SK-N-MC (cell line): Measurements from ENCODE around the gene C11orf54.

Experiments
- EZH2 ChIP-seq: fragments of 200-600 bp; sonication (generic); IDR thresholded peaks from one replicate; pipeline ENCODE4 v1.6.1; 2017; ENCODE audit warnings: antibody characterized with exemption
- FOXP2 ChIP-seq: optimal IDR thresholded peaks from 2 replicates; pipeline ENCODE3; 2011; ENCODE audit warnings: mild to moderate bottlenecking, moderate library complexity; ENCODE audit not compliant: insufficient read depth; ENCODE audit errors: extremely low read length, control extremely low read depth
- POLR2AphosphoS5 ChIP-seq: IDR thresholded peaks from 2 replicates; pipeline ENCODE4 v1.6.1; 2012; ENCODE audit warnings: mild to moderate bottlenecking, low read depth, low read length, borderline replicate concordance

- TF ChIP-seq POLR2AphosphoS5 (no peak), EZH2 (no peak), FOXP2 (no peak)
Observed at GRCh38 chr11:93704237-93704636, 37.2 kb upstream of the C11orf54 start.
